Kidney capillary endothelial cell (primary cell): ENCODE measurements around the gene VMO1.
A peak's percentile ranks its signal among the peaks of the same experiment; 100 is the strongest.

ENCODE experiments used
- DNase-seq: peaks from one replicate; pipeline ENCODE4 v3.0.0-alpha.2; 2018; ENCODE audit warnings: low spot score

VMO1 gene

DNA sequence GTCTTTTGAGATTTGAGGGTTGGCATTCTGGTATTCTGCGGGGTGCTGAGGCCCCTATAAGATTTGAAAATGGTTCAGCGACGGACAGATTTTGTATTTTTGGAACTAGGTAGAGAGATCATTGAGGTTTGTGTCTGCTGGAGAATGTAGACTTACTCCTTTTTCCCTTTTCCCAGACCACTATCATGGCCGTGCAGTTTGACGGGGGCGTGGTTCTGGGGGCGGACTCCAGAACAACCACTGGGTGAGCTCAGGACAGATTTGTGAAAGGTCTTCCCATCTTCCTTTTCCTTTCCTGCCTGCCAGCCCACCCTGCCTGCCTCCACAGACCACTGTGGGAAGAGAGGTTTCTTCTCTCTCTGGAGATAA, 10.4 kb upstream of the VMO1 start:
- DNase-seq, result no peak

DNA sequence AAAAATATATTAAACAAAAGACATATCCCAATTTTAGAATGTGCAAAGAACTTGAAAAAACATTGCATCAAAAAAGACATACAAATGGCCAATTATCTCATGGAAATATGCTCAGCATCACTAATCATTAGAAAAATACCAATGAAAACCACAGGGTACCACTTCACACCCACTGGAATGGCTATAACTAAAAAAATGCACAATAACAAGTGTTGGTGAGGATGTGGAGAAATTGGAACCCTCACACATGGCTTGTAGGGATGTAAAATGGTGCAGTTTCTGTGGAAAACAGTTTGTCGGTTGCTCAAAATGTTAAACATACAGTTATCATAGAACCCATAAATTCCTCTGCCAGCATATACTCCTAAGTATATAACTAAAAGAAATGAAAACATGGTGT, 9.0 kb upstream of the VMO1 start:
- DNase-seq, result no peak

DNA sequence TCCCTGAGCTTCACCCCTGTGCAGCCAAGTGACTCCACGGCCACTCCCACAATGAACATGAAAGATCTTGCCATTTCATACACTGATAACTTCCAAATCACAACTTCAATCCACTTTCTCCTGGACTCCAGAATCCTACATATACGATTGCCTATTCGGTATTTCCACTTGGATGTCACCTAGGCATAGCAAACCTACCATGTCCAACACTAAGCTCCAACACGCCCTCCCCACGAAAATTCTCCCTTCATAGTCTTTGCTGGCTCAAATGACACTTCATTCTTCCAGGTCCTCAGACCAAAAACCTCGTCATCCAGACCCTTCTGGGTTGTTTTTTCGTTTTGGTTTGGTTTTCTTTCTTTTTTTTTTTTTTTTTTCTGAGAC, 4.5 kb upstream of the VMO1 start:
- no peak for DNase-seq

DNA sequence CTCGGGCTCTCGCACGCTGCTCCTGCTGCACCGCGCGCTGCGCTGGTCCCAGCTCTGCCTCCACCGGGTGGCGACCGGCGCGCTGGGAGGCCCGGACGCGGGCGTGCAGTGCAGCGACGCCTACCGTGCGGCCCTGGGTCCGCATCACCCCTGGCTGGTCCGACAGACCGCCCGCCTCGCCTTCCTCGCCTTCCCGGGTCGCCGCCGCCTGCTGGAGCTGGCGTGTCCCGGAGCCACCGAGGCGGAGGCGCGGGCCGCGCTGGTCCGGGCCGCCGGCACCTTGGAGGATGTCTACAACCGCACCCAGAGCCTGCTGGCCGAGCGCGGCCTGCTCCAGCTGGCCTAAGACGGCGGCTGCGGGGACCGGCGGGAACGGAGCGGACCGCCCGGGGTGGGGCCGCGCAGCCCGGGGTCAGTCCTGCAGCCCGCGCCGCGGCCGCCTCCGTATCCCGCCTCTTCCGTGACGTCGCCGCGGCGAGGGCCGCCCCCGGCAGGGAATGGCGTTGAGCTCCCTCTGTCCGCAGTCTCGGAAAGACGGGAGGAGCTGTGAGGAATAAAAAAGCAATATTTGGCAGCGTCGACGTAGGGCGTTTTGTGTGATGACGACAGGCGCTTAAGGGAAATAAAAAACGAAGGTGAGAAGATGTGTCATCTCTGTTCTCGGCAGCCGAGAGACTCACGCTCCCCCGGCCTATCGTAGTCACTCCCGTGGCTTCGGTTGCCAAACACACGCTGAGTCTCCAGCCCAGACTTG, 4.0 kb upstream of the VMO1 start:
- peak; percentile 77 for DNase-seq

DNA sequence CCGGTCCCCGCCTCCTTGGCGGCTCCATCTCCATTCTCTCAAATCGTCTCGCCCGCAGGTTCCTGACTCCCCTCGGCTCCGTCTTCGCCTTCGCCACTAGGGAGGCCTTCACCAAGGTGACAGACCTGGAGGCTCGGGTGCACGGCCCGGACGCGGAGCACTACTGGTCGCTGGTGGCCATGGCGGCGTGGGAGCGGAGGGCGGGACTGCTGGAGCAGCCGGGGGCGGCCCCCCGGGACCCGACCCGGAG, 3.5 kb upstream of the VMO1 start:
- no peak for DNase-seq

DNA sequence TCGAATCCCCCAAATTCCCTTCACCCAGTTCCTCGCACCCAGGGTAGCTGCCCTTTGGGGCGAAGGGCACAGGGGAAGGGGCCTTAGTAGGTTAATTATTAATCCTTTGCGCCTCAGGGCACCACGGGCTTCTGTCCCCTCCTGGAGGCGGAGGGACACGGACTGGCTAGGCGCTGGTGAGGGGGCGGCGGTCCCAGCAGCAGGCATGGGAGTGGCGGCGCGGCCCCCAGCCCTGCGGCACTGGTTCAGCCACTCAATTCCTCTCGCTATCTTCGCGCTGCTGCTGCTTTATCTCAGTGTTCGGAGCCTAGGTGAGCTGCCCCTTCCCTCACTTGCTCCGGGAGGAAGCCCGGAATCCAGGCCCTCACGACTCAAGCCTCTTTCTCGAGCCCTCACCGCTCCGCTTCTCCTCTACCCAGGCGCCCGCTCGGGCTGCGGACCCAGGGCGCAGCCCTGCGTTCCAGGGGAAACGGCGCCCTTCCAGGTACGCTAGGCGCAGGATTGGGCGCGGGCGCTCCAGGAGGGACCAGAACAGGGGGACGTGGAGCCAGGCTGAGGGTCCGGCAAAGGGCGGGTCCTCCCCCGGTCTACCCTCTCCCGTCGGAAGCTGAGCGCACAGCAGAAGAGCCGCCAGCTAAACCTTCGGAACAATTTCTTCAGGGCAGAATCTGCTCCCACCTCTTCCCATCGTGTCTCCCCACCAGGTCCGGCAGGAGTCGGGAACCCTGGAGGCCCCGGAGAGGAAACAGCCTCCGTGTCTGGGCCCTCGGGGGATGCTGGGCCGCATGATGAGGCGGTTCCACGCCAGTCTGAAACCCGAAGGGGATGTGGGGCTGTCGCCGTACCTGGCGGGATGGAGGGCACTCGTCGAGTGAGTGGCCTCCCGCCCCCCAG, 2.9 kb upstream of the VMO1 start, which contains the start of gene GLTPD2:
TSS of gene GLTPD2 (plus strand) at position 158 of the 894 bp plus-strand sequence. CDS start at position 206, 48 bp downstream.
- no peak for DNase-seq

DNA sequence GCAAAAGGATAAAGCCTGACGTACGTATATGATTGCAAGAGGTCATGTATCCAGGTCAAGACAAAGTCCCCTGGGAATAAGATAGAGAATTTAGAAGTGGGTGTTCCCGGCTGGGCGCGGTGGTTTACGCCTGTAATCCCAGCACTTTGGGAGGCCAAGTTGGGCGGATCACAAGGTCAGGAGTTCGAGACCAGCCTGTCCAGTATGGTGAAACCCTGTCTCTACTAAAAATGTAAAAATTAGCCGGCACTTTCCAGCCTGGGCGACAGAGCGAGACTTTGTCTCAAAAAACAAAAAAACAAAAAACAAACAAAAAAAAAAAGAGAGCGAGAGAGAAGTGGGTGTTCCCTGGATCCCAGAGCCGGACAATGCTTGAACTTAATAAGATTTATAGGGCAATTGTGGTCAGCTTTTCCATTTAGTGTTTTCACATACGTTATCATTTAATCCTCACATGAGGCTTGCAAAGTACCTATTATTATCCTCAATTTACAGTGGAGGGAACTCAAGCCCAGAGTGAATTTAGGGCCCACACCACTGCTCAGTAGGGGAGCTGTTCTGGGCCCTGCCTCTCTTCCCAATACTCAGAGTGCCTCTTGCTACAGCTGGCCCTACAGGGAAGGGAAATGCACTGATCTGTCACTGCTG, 2.1 kb upstream of the VMO1 start:
- DNase-seq, result no peak

DNA sequence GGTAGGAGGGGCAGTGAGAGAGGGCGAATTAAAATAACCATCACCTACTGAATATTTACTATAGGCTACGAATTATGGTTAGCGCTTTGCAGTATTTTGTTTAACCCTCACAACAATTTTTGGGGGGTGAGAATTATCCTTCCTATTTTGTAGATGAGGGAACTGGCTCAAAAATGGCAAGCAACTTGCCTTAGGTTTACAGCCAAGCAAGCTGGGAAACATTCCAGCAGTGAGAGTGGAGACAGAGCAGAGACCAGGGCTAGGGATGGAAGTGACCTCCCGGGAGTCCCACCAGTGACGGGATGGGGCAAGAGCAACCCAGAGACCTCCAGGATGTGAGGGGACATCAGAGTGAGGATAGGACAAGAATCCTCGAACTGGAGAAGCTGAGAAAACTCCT, 352 bp upstream of the VMO1 start:
- no peak for DNase-seq

DNA sequence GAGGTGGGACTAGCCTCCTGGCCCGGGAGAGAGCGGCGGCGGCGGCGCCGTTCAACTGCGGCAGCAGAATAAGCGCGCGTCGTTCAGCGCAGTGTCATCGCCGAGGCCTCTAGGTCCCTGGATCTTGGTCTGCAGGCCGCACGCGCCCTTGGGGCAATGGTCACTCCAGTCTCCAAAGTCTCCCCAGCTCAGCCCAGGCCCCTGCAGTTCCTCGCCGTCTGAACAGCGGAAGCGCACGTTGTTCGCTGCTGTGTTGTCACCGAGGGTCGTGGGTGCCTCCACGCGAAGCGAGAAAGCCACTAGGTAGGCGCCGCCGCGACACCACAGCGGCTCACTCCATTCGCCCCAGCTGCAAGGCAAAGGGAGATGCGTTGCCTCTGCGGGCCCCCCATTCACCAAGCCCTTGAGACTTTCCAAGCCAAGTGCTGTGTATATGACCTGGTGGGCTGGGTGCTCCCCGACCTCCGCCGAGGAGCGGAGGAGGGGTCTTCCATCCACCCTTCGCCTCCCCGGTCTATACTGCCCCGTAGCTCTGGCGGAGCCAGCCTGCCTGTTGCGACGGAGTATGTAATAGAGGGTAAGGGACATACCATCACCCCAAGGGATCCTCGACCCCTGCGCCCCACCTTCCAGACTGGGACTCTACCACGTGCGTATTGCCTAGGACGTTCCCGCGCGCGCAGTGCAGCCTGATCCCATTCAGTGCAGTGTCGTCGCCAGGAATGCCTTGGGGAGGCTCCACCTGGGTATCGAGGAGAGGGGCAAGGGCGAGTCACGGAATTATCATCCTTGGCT, 656 bp downstream of the VMO1 start:
- DNase-seq, result no peak

DNA sequence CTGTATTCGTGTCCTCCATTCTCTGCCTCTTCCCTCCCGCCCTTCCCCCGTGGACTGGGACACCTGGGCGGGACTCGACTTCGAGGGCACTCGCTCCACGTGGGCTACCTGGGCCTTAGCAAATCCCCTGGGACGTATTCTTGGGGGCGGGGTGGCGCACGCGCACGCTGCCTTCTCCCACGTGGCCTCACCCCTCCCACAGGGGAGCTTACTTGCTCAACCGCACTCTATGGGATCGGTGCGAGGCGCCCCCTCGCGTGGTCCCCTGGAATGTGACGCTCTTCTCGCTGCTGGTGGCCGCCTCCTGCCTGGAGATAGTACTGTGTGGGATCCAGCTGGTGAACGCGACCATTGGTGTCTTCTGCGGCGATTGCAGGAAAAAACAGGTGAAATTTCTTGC, 3.5 kb downstream of the VMO1 start:
- no peak for DNase-seq

DNA sequence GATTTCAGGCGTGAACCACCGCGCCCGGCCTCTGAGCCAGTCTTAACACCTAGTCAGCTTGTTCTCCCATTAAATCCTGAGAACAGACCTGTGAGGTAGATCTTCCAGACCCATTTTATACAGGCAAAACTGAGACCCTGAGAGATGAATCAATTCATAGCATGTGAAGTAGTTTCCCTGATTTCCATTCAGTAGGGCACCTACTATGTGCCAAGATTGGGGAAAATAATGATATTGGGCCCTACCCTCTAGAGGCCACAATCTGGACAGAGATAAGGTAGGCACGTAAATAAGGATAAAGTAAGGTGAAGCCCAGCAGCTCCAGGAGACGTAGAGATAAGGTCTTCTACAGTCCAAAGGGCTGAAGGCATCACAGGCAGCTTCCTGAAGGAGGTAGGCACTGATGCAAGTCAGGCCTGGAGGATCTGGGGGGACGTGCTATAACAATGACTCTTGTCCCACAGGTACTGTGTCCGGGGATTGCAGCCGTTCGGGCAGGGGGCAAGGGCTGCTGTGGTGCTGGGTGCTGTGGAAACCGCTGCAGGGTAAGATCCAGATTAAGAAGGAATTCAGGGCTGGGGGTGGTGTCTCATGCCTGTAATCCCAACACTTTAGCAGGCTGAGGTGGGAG, 5.7 kb downstream of the VMO1 start:
- no peak for DNase-seq

DNA sequence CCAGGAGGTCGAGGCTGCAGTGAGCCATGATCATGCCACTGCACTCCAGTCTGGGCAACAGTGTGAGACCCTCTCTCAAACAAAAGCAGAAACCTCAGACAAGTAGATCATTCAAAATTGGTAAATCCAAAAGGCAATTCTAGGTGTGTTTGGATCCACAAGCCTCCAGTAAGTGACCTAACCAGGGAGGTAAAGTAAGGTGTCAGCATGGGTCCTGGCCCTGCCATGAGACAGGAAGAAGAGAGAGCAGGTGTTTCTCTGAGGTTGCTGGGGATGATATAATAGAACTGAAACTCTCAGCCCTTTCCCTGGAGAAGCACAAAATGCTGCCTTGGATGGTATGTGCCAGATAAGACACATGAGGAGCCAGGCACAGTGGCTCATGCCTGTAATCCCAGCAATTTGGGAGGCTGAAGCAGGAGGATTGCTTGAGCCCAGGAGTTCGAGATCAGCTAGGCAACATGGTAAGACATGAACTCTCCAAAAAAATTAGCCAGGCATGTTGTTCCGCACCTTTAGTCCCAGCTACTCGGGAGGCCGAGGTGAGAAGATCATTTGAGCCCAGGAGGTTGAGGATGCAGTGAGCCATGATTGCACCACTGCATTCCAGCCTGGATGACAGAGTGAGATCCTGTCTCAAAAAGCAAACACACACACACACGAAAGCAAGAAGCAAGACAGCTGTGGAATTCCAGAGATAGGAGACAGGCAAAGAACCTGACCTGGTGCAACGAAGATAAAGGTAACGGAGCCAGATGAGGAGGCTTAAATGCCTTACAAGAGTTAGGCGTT, 8.0 kb downstream of the VMO1 start:
- DNase-seq, result no peak

DNA sequence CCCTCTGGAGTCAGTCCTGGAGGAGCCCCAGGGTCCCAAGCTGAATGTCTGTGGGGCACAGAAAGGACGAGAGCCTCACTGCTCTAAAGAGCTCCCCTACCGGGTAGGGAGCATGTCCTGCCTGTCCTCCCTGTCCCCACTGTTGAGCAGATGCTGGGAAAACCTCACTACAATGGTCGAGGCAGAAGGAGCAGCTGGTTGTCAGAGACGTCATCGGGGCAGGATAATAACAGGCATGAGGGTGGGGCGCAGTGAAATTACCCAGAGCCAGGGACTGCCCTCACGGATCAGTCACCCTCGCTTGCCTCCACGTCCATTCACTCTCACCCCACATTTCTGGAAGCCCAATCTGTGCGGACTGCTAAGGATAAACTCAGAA, 13.9 kb downstream of the VMO1 start:
- no peak for DNase-seq

DNA sequence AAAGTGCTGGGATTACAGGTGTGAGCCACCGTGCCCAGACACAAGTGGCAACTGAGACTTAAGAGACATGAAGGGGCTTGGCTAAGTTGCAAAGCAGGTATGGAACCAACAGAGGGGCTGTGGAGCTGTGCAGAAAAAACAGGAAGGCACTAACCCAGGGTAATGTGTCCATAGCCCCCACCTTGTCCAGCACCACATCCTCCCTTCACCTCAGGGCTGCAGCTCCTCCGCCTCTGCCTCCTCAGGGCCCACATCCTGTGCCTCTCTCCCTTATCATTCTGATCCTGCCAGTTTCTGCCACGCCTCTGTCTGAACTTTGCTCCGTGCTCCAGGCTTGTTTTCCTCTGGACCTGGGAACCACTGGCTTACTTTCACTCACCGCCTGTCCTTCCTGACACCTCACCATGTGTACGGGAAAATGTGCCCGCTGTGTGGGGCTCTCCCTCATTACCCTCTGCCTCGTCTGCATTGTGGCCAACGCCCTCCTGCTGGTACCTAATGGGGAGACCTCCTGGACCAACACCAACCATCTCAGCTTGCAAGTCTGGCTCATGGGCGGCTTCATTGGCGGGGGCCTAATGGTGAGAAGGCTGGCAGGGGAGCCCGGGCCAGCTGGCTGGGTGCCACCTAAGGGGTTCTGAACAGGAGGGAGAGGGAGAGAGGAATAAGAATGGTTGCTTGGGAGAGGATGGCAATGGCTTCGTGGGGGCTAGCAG, 14.5 kb downstream of the VMO1 start, which contains the start of gene TM4SF5:
TSS of gene TM4SF5 (plus strand) at position 368 of the 716 bp plus-strand sequence. CDS start at position 405, 37 bp downstream.
- no peak for DNase-seq

DNA sequence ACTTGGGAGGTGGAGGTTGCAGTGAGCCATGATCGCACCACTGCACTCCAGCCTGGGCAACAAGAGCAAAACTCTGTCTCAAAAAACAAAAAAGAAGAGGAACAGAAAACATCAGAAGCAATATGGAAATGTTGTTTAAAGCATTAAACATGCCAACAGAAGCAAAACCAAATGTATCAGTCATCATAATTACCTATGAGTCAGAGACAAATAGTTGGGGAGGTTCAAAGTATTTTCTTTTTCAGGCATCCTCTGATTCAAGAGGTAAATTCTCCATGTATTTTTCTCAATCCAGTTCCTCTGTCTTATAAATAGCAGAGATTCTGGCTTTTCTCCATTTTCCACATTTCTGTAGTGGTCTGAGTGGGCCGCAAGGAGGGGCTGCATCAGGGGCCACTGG, 16.5 kb downstream of the VMO1 start:
- no peak for DNase-seq

DNA sequence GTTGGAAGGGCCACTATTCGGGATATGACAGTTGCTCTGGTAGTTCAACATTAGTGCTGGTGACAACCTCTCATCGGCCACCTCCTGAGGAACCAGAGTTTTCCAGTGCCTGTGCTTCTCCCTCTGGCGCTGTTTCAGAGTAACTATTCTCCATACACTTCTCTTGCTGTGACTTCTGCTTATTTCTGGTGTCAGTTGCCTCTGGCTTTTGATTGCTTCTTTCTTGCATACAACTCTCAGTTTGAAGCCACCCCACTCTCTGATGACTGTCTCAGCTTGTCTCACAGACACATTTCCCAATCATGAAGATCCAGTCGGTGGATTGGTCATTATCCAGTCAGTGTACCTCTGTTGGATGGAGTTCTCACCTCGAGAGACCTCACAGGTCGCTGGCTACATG, 17.9 kb downstream of the VMO1 start:
- no peak for DNase-seq

DNA sequence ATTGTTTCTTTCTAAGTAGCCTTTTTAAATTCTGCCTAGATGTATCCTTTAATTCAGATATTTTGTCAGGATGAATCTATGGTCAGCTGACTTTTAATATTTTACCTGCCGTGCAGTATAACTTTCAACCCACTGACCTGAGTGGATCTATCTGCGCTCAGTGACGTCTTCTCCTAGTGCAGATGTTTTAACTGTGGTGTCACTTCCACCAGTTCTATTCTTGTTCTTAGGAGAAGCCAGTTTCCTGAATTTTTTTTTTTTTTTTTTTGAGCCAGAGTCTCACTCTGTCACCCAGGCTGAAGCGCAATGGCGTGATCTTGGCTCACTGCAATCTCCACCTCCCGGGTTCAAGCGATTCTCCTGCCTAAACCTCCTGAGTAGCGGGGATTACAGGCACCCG, 19.4 kb downstream of the VMO1 start:
- DNase-seq, result peak; percentile 40

DNA sequence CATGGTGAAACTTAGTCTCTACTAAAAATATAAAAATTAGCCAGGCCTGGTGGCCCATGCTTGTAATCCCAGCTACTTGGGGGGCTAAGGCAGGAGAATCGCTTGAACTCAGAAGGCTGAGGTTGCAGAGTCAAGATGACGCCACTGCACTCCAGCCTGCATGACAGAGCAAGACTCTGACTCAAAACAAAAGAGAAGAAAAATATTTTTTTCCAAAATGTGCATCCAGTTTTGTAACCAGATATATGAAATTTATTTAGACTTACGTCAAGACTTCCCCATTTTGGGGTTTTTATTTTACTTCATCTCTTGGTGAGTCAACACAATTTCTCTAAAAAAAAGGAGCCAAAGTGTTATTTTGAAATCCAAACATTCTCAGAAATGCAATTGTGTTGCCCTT, 20.0 kb downstream of the VMO1 start:
- no peak for DNase-seq

DNA sequence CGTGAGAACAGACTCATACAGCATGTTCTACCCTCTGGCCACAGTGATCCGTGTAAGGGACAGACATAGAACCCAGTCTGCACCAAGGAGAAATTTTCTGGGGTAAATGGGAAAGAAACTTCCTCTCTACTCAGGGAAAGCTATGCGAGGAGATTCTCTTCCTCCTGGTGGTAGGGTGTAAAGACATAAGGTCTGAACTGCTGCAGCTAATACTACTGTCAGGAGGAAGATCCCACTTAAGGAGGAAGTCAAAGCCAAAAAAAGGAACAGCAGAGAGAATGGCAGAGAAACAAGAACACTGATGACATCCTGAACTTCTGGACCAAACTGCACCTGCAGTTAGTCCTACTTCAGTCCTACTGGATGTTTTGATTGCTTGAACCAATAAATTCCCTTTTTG, 21.6 kb downstream of the VMO1 start:
- no peak for DNase-seq

DNA sequence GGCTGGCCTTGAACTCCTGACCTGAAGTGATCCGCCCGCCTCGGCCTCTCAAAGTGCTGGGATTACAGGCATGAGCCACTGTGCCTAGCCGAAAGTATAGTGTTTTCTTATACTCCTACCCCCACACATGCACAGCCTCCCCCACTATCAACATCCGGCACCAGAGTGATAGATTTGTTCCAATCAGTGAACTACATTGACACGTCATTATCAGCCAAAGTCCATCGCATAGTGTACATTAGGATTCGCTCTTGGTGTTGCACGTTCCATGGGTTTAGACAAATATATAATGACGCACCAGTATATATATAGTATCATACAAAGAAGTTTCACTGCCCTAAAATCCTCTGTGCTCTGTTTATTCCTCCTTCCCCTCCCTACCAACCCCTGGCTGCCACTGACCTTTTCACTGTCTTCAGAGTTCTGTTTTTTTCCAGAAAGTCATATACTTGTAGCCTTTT, 26.4 kb downstream of the VMO1 start:
- DNase-seq, result no peak
